ENCODE measurements around the gene ENTPD2. TPM values are rescaled to one million over a fixed set of nuclear protein-coding genes. Genes with fewer than 3 reads are reported as not detected.

Gene ENTPD2
- total RNA-seq, 2 experiments from 2014 or later, result 0.16 TPM; not detected in 1

DNA sequence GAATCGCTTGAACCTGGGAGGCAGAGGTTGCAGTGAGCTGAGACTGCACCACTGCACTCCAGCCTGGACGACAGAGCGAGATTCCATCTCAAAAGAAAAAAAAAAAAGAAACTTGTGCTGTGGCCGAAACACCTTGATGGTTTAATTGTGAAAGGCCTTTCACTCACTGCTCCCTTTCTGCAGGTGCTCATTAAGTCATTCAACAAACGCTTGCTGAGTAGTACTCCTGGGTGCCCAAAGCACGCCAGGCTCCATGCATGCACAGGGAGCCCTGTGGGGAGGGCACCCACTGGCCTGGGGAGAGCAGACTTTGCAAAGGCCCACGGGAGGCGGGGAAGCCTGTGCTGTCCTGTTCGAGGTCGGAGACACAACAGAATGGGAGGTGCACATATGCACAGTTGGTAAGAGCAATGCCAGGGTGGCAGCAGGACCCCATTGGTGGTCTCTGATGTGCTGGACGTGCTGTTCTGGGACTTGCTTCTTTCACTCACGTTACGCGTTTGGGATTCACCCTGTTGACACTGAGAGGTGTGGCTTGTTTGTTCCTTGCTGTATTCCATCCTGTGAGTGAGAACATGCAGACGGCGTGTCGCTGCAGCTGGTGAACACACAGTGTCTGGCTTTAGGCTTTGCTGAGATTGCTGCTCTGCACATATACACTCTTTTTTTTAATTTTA lies 3.0 kb upstream of the ENTPD2 start:
- ChIA-PET POLR2A (no interaction called here), CTCF (ENCODE audit: unreplicated experiment) (interaction anchor here (0.6 kb wide), 1 partner anchor 18 kb away, joined by 4 read pairs; no protein-coding TSS in a partner anchor)
- Histone ChIP-seq H3K4me2 (ENCODE audit: low read length) (no peak overlapping the region), H2AFZ (ENCODE audit: low read length) (no peak overlapping the region), H3K36me3 (ENCODE audit: insufficient read depth, low read length) (no peaks in the 10 kb centered on the region), H3K9me3 (ENCODE audit: low read length) (no peaks in the 10 kb centered on the region), H4K20me1 (ENCODE audit: insufficient read depth, low read length) (no peaks in the 10 kb centered on the region), H3K9me2 (ENCODE audit: insufficient read depth, low read length) (no peaks in the 10 kb centered on the region), H3K4me3 (ENCODE audit: low read depth, low read length, poor library complexity, severe bottlenecking) (no peak overlapping the region), H3K4me1 (ENCODE audit: insufficient read depth, low read length, poor library complexity, severe bottlenecking) (no peaks in the 10 kb centered on the region), H3K27ac (ENCODE audit: low read depth, low read length, poor library complexity, severe bottlenecking) (no peak overlapping the region), H3K79me2 (ENCODE audit: insufficient read depth, low read depth, low read length) (no peaks in the 10 kb centered on the region)
- BruUV-seq (replicated peaks), result no TSS peak
- TF ChIP-seq EZH2phosphoT487 (IDR thresholded peaks at IDR 0.05; ENCODE audit: borderline replicate concordance, low read depth, low read length), result no peak
- TF ChIP-seq, protein P1, sequence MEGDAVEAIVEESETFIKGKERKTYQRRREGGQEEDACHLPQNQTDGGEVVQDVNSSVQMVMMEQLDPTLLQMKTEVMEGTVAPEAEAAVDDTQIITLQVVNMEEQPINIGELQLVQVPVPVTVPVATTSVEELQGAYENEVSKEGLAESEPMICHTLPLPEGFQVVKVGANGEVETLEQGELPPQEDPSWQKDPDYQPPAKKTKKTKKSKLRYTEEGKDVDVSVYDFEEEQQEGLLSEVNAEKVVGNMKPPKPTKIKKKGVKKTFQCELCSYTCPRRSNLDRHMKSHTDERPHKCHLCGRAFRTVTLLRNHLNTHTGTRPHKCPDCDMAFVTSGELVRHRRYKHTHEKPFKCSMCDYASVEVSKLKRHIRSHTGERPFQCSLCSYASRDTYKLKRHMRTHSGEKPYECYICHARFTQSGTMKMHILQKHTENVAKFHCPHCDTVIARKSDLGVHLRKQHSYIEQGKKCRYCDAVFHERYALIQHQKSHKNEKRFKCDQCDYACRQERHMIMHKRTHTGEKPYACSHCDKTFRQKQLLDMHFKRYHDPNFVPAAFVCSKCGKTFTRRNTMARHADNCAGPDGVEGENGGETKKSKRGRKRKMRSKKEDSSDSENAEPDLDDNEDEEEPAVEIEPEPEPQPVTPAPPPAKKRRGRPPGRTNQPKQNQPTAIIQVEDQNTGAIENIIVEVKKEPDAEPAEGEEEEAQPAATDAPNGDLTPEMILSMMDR (conservative IDR thresholded peaks at IDR 0.05; ENCODE audit: low read length), result no peak
- DNase-seq (ENCODE audit: low spot score), result no peak
- intact Hi-C loops (cut with micrococcal nuclease; ENCODE audit: unreplicated experiment), result no loop called here

DNA sequence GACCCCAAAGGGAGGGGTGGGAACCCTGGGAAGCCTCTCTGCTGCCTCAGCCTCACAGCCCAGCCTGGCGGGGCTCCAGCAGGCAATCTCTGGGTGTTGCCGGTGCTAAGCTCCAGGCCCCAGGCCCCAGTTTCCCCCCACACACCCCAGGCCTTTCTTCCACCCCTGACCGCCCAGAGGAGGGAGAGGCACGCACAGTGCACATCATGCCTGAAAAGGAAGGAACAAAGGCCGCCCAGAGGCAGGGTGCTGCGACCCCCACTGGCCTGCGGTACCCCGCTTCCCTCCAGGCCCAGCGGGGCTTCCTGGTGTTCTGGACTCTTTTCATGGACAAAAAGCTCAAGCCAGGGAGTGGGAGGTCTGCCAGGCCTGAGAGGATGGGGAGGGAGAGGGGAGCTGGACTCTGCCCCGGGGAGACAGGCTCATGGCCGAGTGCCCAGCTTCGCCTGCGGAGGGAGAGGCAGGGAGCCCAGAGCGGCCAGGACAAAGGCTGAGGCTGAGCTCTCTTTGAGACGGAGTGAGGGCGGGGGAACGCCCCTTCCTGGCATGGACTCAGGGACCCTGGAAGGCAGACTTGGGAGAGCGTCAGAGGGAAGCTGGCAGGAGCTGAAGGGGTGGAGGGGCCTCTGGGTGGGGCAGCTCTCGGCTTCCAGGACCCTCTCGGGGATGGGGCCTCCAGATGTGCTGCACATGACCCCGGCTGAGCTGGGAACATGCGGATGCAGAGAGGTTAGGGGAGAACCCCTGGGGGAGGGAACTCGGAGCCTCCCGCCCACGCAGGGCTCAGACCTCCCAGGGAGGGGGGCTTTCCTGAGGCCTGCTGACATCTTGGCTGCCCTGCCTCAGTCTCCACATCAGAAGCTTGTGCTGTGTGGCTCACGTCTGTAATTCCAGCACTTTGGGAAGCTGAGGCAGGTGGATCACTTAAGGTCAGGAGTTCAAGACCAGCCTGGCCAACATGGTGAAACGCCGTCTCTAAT lies 1.8 kb upstream of the ENTPD2 start:
- ChIA-PET CTCF (ENCODE audit: unreplicated experiment) (interaction anchor here (0.6 kb wide), 1 partner anchor 17 kb away, joined by 4 read pairs; no protein-coding TSS in a partner anchor), POLR2A (no interaction called here)
- no TSS peak for BruUV-seq (replicated peaks)

More for the DNA sequence above, 1.8 kb upstream of the ENTPD2 start:
- no peak overlapping the region for H3K27ac ChIP-seq (ENCODE audit: low read depth, low read length, poor library complexity, severe bottlenecking)
- intact Hi-C loops (cut with micrococcal nuclease; ENCODE audit: unreplicated experiment), result no loop called here
- H3K79me2 ChIP-seq (ENCODE audit: insufficient read depth, low read depth, low read length), result no peaks in the 10 kb centered on the region
- H3K4me1 ChIP-seq (ENCODE audit: insufficient read depth, low read length, poor library complexity, severe bottlenecking), result no peaks in the 10 kb centered on the region
- no peaks in the 10 kb centered on the region for H4K20me1 ChIP-seq (ENCODE audit: insufficient read depth, low read length)
- TF ChIP-seq, protein P1 (conservative IDR thresholded peaks at IDR 0.05; ENCODE audit: low read length), result no peak
- TF ChIP-seq EZH2phosphoT487 (IDR thresholded peaks at IDR 0.05; ENCODE audit: borderline replicate concordance, low read depth, low read length), result no peak
- no peaks in the 10 kb centered on the region for H3K9me2 ChIP-seq (ENCODE audit: insufficient read depth, low read length)
- DNase-seq (ENCODE audit: low spot score), result no peak
- no peak overlapping the region for H3K4me3 ChIP-seq (ENCODE audit: low read depth, low read length, poor library complexity, severe bottlenecking)
- H3K4me2 ChIP-seq (ENCODE audit: low read length), result no peak overlapping the region
- no peaks in the 10 kb centered on the region for H3K36me3 ChIP-seq (ENCODE audit: insufficient read depth, low read length)
- no peaks in the 10 kb centered on the region for H3K9me3 ChIP-seq (ENCODE audit: low read length)
- no peak overlapping the region for H2AFZ ChIP-seq (ENCODE audit: low read length)

Data from OCI-LY7 (cell line).